Stimulated activated CD4-positive, alpha-beta T cell treated with anti-CD3 and anti-CD28 coated beads, TNF-alpha, amount 100 ng/mL, for 48 hours (primary cell): ENCODE data around the gene WDFY2.

Source experiments
- DNase-seq, 3 donors: peaks; one replicate each; pipeline ENCODE4 v3.0.0-alpha.2; 2020; ENCODE audit warnings: low read depth in 3 of 3

Gene WDFY2

DNA sequence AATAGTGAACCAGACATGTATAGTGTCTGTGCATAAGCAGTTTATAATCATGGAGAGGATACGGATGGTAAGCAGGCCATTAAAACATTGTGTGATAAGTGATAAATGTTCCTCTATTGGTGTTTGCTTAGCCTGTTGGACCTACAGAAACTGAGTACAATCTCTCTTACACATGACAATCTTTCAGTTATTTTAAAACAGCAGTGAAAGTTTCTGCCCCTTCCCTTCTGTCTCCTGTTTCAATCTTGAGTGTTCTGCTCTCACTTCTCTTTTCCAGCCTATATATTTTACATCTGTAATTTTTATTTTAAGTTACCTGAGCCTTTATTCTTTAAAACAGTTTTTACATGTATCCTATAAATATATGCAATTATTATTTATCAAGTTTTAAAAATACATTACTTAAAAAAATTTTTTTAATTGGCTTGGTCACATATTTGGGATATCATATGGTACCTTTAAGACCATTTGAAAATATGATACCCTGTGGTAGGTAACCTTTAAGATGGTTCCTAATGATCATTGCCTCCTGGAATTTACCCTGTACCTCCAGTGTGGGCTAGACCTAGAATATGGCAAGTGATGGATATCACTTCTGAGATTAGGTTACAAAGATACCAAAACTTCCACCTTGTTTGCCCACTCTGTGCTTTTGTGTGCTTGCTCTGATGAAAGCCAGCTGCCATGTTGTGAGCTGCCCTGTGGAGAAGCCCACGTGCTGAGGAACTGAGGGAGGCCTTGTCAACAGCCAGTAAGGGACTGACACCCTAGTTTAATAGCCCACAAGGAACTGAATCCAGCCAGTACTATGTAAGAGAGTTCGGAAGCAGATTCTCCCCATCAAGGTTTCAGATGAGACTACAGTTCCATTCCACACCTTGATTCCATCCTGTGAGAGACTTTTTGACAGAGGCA is 120.4 kb downstream of the WDFY2 start:
- no peak for DNase-seq

DNA sequence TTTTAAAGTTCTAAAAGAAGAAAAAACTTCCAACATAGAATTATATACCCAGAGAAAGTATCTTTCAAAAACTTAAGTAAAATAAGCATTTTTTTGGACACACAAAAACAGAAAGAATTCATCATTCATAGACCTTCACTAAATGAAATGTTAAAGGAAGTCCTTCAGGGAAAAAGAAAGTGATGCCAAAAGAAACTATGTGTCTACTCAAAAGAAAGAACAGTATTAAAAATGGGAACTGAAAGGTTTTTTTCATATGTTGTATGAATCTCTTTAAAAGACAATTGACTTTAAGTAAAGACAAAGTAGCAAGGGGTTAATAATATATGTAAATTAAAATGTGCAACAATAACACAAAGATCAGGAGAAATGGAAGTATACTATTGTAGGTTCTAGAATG is 123.2 kb downstream of the WDFY2 start:
- DNase-seq, result no peak

DNA sequence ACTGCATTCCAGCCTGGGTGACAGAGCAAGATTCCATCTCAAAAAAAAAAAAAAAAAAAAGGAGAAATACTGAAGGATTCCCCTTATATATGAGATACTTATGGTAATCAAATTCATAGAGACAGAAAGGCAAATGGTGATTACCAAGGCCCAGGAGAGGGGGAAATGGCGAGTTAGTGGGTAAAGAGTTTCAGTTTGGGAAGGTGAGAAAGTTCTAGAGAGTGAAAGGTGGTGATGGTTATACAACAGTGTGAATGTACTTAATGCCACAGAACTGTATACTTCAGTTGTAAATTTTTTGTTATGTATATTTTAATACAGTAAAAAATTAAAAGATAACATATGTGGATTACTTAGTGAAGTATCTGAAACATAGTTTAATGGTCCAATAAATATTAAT is 129.5 kb downstream of the WDFY2 start:
- DNase-seq, result no peak

DNA sequence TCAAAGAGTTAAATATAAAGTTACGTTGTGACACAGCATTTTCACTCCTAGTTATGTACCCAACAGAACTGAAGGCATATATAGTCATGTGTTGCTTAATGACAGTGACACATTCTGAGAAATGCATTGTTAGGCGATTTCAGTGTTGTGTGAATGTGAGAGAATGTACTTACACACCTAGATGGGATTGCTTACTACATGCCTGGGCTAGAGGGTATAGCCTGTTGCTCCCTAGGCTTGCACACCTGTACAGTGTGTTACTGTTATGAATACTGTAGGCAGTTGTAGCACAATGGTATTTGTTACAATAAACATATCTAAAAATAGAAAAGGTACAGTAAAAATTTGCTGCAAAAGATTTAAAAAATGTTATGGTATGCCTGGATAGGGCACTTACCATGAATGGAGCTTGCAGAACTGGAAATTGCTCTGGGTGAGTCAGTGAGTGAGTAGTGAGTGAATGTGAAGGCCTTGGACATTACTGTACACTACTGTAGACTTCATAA is 130.5 kb downstream of the WDFY2 start:
- DNase-seq, result no peak

DNA sequence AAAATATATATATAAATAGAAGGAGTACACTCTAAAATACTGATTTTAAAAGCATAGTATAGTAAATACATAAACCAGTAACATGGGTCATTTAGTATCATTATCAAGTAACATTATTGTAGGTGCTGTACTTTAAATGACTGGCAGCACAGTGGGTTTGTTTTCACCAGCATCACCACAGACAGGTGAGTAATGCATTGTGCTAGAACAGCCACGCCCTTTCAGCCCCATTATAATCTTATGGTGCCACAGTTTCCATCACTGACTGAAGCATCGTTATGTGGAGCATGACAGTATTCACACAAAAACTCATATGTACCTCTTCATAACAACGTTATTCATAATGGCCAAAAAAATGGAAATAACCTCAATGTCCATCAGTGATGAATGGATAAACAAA is 131.4 kb downstream of the WDFY2 start:
- no peak for DNase-seq

DNA sequence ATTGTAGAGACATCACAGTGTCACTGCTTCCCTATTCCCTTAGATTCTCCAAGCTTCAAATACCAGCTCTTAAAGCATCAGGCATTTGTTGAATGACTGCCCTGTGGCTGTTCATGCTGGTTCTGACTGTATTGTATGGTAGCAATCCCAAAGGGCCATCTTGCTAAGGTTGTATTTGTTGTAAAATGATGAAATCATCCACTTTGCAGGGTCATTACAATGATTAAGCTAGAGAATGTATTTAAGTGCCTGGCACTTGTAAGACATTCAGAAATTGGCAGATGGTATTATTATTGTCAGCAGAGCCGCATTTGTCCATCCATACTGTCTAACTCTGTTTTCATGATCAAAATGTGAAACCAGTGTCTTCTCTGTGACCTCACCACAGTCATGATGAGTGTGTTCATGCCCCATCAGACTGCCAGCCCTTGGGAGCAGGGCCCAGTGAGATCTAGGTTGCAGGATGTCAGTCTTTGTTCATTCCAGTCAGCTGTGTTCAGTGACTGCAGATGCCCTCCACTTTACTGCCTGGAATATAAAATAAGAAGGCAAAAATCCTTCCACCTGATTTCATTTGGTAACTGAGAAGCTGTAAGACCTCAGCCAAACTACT is 133.6 kb downstream of the WDFY2 start:
- no peak for DNase-seq

DNA sequence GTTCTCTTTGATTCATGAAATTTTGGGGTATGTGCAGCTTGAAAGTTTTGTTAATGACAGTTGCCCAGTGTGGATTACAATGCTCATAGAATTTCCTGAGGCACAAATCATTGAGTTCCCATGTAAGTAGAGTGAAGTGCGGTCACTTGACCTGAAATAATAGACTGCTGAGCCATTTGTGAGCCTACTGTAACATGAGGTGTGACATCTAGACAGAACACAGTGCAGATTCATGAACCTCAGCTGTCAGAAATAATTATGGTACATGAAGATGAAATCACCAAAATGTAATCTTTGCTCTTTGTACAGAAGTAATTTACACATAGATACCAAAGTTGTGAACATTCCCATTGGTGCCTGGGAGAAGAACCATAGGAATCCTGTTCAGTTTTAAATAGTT is 135.1 kb downstream of the WDFY2 start:
- DNase-seq, result no peak

DNA sequence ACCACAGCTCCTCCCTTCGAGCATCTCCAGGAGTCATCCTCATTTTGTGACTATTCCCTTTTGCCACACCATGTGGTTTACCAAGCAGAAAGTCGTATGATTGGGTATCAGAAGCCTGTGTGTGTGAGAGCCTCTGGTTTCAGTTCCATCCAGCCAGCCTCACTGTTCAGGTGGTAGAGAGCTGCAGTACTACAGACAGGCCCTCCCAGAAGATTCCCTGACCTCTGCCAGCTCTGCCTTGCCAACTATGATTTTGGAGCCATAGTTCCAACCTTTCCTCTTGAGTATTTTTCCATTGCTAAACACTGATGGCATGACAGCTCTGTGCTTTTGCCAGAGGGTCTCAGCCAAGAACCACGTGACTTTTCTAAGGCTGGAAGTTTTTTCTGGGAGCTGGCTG is 137.2 kb downstream of the WDFY2 start:
- no peak for DNase-seq

DNA sequence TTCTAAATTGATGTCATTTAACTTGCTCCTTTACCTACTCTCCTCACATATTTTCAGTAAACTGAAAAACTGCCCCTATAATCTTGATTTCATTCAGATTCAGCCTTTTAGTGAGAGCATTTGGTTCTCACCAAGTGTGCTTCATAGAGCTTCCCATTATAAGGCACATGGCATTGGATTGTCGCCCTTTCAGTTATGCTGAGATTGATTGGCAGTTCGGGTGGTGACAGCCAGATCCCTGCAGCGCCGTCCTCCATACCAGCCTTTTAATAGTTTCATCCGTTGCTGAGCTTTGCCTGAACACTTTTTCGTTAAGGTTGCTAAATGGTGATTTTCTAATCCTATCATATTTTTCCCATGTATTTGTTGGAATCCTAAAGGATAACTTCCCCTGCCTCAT is 139.3 kb downstream of the WDFY2 start:
- DNase-seq, result no peak

DNA sequence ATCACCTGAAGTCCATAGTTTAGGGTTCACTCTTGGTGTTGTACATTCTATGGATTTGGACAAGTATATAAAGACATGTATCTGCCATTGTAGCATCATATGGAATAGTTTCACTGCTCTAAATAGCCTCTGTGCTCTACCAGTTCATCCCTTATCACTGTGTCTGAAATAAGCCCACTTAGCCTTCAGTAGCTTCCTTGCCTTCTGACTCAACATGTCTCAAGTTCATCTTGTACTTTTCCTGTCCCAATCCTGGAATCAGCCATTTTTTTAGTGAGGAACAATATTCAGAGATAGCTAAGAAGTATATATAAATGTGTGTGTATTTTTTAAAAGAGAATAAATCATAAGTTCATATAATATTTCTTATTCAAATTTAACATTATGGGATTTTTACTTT is 140.5 kb downstream of the WDFY2 start:
- DNase-seq, result no peak

DNA sequence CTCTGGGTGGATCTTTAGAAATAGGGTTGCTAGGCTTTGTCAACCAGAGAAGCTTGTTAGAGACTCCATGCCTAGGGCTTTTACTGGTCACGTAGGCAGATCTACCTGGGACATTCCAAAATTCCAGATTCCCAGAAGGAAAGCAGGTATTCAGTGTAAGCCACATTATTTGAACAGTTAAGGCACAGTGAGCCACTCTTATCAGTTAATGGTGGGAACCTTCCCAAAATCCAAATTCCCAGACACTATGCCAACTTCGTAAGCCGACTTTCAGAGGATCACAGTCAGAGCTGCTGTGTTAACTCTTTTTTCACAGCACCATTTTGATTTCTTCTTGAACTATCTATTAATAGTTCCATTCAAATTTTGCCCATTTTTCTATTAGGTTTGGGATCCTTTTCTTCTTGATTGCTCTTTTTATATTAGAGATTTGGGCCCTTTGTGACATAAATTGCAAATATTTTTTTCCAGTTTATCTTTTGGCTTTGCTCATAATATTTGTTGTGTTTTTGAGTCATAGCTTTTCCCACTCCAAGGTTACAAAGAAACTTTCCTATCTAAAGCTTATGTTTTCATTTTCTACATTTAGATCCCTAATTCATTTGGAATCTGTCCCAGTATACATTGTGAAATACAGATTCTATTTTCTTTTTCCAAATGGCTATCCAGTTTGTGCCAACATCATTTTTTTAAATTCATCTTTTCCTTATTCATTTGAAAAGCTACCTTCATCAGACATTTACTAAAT is 142.4 kb downstream of the WDFY2 start:
- DNase-seq, result no peak

DNA sequence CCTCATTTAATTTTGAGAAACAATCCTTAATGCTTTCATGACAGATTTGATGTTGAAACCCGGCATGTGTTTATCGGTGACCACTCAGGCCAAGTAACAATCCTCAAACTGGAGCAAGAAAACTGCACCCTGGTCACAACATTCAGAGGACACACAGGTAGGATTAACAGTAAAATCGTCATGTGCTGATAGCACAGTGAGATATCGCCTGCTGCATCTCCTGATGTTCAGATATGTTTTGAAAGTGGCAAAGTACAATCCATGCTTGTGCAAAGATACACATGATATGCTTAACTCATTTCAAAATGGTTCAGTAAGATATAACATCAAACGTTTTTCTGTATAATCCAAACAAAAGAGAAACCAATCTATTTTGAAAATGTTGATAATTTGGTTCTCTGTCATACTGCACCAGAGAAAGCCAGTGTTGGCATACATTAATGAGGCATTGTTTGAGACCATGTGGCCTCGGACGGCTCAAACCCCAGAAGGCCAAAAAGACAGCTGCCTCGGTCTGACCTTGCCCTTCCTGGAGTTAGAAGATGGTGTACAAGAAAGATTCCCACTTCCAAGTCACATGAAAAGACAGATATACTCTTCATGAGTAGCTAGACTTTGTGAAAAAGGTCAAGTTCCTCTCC is 143.5 kb downstream of the WDFY2 start:
- no peak for DNase-seq

DNA sequence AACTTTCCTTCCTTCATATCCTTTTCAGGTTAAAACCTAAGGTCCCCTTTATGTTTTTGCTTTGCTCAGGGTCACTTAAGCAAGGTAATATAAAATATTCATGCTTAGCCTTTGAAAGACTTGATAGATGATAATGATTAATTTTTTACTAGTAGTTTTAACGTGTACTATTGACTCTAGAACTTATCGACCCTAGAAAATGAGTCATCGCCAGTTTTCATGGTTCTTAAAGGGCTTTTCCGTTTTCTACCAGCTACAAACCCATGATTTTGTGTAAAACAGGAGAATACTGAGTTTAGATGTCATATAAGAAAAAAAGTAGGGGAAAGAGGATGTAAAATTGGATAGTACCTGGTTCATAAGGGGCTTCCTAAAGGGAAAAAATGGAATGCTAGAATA is 144.0 kb downstream of the WDFY2 start:
- DNase-seq, result no peak

DNA sequence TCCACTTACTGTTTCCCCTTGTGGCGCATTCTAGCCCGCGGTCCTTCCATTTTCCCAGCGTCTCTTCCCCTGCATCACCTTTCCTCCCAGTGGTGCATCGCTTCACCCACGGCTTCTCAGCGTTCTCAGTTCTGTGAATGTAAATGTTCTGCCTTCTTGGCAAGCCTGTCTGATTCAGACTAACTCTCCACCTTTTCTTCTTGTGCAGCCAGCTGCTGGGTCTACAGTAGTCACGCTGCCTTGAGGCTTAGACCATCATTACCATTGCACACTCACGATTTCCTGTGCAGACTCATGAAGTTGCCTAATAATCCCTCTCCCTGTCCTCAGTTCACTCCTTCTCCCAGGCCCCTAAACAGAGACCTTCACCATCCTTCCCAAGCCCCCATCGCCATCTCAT is 144.7 kb downstream of the WDFY2 start:
- no peak for DNase-seq

DNA sequence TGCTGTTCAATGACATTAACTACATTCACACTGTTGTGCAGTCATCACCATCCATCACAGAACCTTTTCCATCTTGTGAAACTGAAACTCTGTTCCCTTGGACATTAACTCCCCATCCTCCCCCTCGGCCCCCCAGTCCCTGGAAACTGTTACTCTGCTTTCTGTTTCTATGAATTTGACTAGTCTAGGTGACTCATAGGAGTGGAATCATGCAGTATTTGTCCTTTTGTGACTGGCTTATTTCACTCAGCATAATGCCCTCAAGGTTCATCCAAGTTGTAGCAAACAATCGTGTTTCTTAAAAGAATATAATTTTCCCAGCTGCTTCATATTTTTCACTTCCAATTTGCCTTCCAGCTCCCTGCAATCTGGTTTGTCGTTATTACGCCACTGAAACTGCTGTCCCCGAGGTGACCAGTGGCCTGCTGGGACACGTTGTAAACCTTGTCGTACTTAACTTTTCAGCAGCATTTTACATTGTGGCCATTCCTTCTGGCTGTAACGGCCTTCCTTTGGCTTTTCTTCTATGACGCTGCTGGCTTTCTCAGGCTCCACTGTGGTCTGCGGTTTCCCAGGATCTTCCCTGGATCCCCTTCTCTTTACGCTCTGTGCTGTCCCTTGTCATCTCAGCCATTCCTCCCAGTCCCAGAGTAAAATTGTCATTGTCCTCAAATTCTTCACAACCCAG is 145.7 kb downstream of the WDFY2 start:
- DNase-seq, result peak in 2 of 3 donors; percentile 18 to 58

DNA sequence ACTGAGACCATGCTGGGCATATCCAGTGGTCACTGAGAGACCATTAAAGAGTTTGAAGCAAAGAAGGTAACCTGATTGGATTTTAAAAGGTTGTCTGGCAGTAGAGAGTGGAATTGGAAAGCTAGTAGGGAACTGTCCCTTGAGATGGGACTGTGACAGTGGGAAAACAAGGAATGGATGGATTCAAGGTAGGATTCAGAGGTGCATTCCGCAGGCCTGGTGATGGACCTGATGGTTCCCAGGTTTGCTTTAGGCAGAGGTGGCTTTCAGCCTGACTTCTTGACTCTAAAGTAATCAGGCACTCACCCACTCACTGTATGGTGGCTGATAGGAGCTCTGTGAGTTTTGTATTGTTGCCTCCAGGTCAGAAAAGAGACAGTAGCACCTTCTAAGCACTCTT is 146.7 kb downstream of the WDFY2 start:
- DNase-seq, result no peak

DNA sequence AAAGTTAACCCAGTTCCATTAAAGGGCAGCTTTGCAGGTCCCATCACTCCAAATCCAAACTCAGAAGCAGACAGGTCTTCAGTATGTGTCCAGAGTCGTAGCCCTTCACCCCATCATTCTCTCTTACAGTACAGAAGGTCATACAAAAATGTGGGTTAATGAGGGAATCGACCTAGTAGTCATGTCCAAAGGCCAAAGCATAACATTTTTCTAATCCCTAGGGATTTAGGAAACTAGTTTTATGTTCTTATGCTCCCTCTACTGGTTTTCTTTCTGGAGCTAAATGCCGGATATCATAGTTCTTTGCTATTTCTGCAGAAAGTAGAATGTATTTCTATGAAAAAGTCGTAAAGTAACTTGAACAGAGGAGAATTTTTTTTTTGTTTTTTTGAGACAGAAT is 147.5 kb downstream of the WDFY2 start:
- DNase-seq, result no peak

DNA sequence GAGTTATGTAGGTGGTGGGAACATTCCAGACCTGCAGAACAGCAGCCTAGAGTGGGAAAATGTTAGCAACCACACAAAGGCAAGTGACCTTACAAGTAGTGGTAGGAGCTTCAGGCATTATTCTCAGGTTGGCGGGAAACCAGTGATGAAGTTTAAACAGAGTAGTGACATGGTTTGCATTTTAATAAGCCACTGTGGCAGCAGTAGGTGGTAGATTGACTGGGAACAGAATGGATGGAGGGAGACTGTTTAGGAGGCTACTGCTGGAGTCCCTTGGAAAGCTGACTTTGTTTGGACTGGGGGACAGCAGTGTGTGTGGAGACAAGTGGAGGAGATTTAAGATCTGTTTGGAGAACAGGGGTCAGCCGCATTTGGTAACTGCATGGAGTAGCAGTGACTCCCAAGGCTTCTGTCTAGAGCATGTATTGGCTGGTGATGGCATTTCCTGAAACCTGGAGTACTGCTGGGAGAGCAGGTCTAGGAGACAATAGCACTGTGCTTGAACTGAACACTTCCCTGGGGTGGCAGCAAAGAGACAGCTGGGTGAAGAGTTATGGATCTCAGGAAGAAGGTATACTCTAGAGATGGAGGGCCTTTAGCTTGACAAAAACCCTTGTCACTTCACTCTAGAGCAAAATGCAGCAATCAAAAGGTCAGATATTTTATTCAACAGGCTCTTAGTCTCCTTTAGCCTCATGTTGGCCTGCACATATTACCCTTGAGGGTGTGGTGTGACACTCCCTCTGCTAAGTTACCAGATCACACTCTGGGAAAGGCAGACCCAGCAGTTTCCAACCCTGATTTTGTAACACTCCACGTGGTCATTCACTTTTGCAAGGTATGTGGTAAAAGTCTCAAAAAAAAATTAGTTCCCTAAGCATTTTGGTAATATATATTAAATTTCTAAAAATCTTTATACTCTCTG is 149.4 kb downstream of the WDFY2 start:
- no peak for DNase-seq

DNA sequence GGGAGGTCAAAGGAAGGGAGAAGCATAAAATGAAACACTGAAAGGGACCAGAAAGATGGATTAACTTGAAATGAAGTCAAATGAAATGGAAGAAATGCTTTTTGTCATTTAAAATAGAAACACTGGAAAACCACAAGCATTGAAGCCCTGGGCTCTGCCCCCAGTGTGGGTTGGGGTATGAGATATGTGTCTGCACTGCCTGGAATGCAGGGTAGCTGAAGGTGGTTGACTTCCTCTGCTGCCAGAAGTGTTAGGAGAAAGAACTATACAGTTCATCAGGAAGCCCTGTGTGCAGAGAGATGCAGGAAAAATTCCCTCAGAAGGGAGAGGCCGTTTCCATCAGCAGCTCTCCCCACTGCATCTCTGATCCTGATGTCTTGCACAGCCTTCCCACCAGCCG is 150.5 kb downstream of the WDFY2 start:
- DNase-seq, result no peak

DNA sequence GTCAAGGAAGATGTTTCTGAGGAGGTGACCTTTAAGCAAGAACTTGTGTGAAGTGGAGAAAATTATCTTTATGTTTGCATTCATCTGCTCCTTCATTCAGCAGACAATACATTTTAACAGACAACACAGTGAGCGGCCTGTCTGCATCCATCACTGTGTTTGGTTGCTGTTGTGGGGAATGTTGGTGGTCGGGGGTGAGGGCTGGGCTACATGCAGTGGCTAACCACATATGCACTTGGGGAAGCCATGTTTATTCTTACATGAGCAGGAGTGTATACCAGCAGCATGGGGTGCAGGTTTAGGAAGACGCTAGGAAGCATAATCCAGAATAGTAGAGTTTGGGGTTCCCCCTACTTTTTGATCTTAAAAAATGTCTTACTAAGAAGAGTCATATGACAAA is 153.3 kb downstream of the WDFY2 start:
- DNase-seq, result no peak
